IMR-90 (cell line): Measurements from ENCODE around the gene RABGGTA. TPM values are rescaled to one million over a fixed set of nuclear protein-coding genes. Genes with fewer than 3 reads are reported as not detected.

Source experiments
- ATAC-seq: fragments of 200-7000 bp; cut with Tn5 transposase; 2 replicates; pipeline ENCODE4 v1.9.1; 2020; ENCODE audit warnings: low read depth, mild to moderate bottlenecking, moderate library complexity
- BruUV-seq: library from RNA; stranded (reverse); fragments of 400-500 nt; replicated peaks from 2 replicates; lab custom pipeline; 2021; lab: Mats Ljungman, UMichigan
- CTCF ChIA-PET: fragments of 300-600 bp; formaldehyde crosslinking; extraction: SDS; loops from one replicate; lab custom pipeline; 2021; ENCODE audit warnings: antibody characterized with exemption; lab: Yijun Ruan, JAX
- POLR2A ChIA-PET: fragments of 300-600 bp; sonication (Branson Sonifier 250); formaldehyde crosslinking; loops from one replicate; lab custom pipeline; 2022; ENCODE audit warnings: antibody characterized with exemption; ENCODE audit not compliant: unreplicated experiment; lab: Charles Lee
- DNase-seq: peaks from one replicate; pipeline ENCODE4 v3.0.0; 2013
- H2AFZ ChIP-seq: replicated peaks from 2 replicates; pipeline ENCODE3; 2013; ENCODE audit warnings: low read length, mild to moderate bottlenecking; ENCODE audit not compliant: poor library complexity
- H2AK5ac ChIP-seq: 2 replicates; pipeline ENCODE4 v1.6.1; 2013; ENCODE audit warnings: low read depth, low read length, inconsistent platforms
- H2AK9ac ChIP-seq: replicated peaks from 2 replicates; pipeline ENCODE3; 2013; ENCODE audit warnings: mild to moderate bottlenecking, low read depth, low read length, moderate library complexity; ENCODE audit not compliant: poor library complexity
- H2BK120ac ChIP-seq: 2 replicates; pipeline ENCODE4 v1.6.1; 2013; ENCODE audit warnings: low read depth, low read length, inconsistent platforms
- H2BK15ac ChIP-seq: 3 replicates; pipeline ENCODE4 v1.6.1; 2013; ENCODE audit warnings: low read depth, low read length, inconsistent platforms
- H2BK20ac ChIP-seq: 2 replicates; pipeline ENCODE4 v1.6.1; 2013; ENCODE audit warnings: low read depth, mild to moderate bottlenecking, inconsistent platforms, low read length, moderate library complexity
- H2BK5ac ChIP-seq: 2 replicates; pipeline ENCODE4 v1.6.1; 2013; ENCODE audit warnings: mild to moderate bottlenecking, low read depth, low read length, inconsistent platforms; ENCODE audit not compliant: poor library complexity, severe bottlenecking
- H3K14ac ChIP-seq: replicated peaks from 2 replicates; pipeline ENCODE4 v1.6.1; 2013; ENCODE audit warnings: low read depth, low read length, inconsistent platforms
- H3K18ac ChIP-seq: 2 replicates; pipeline ENCODE4 v1.6.1; 2013; ENCODE audit warnings: low read depth, low read length, control low read depth
- H3K23ac ChIP-seq: 2 replicates; pipeline ENCODE4 v1.6.1; 2013; ENCODE audit warnings: low read depth, low read length, inconsistent platforms
- H3K27ac ChIP-seq: 2 replicates; pipeline ENCODE4 v1.5.1; 2013; ENCODE audit warnings: mild to moderate bottlenecking, control low read depth, low read length; ENCODE audit not compliant: insufficient read depth
- H3K27me3 ChIP-seq: 2 replicates; pipeline ENCODE4 v1.6.1; 2013; ENCODE audit warnings: low read length; ENCODE audit not compliant: control insufficient read depth, insufficient read depth
- H3K36me3 ChIP-seq: 2 replicates; pipeline ENCODE4 v1.6.1; 2013; ENCODE audit warnings: low read length, mixed read lengths; ENCODE audit not compliant: control insufficient read depth, insufficient read depth
- H3K4ac ChIP-seq: 2 replicates; pipeline ENCODE4 v1.6.1; 2013; ENCODE audit warnings: low read depth, low read length, inconsistent platforms
- H3K4me1 ChIP-seq: 2 replicates; pipeline ENCODE4 v1.6.1; 2013; ENCODE audit warnings: low read length, mixed read lengths; ENCODE audit not compliant: control insufficient read depth, insufficient read depth
- H3K4me2 ChIP-seq: 2 replicates; pipeline ENCODE4 v1.6.1; 2013; ENCODE audit warnings: low read depth, mild to moderate bottlenecking, control low read depth, low read length, moderate library complexity
- H3K4me3 ChIP-seq: 2 replicates; pipeline ENCODE4 v1.5.1; 2013; ENCODE audit warnings: low read depth, mild to moderate bottlenecking, control low read depth, low read length, moderate library complexity; ENCODE audit not compliant: insufficient read depth
- H3K56ac ChIP-seq: 2 replicates; pipeline ENCODE4 v1.6.1; 2013; ENCODE audit warnings: low read length, inconsistent platforms; ENCODE audit not compliant: insufficient read depth; ENCODE audit errors: extremely low read depth
- H3K79me1 ChIP-seq, 2 experiments: 2 replicates each; pipeline ENCODE4 v1.6.1; 2013; ENCODE audit warnings: low read length in 2 of 2, inconsistent platforms in 1 of 2, low read depth in 1 of 2
- H3K9ac ChIP-seq: 2 replicates; pipeline ENCODE4 v1.6.1; 2013; ENCODE audit warnings: low read depth, low read length, control low read depth
- H3K9me1 ChIP-seq: 2 replicates; pipeline ENCODE4 v1.6.1; 2013; ENCODE audit warnings: low read length, inconsistent platforms; ENCODE audit not compliant: insufficient read depth
- H3K9me3 ChIP-seq: 2 replicates; pipeline ENCODE4 v1.6.1; 2013; ENCODE audit warnings: low read length; ENCODE audit not compliant: control insufficient read depth, insufficient read depth
- H4K20me1 ChIP-seq: 2 replicates; pipeline ENCODE4 v1.6.1; 2013; ENCODE audit warnings: low read length, inconsistent platforms; ENCODE audit not compliant: insufficient read depth
- H4K5ac ChIP-seq: 2 replicates; pipeline ENCODE4 v1.6.1; 2013; ENCODE audit warnings: mild to moderate bottlenecking, low read depth, low read length, control low read depth
- H4K8ac ChIP-seq, 2 experiments: 2 replicates each; pipeline ENCODE4 v1.6.1; 2013; ENCODE audit warnings: low read depth in 2 of 2, low read length in 2 of 2, control low read depth in 1 of 2, inconsistent platforms in 1 of 2
- H4K91ac ChIP-seq: 2 replicates; pipeline ENCODE4 v1.6.1; 2013; ENCODE audit warnings: low read depth, low read length, inconsistent platforms; ENCODE audit not compliant: insufficient read depth
- CEBPB ChIP-seq: IDR thresholded peaks from 2 replicates; pipeline ENCODE4 v1.6.1; 2012; ENCODE audit warnings: low read depth, low read length, improper control_type of control experiment
- CHD1 ChIP-seq: IDR thresholded peaks from 2 replicates; pipeline ENCODE4 v1.6.1; 2012; ENCODE audit warnings: low read depth, low read length, improper control_type of control experiment
- MAFK ChIP-seq: IDR thresholded peaks from 2 replicates; pipeline ENCODE4 v1.6.1; 2012; ENCODE audit warnings: low read depth, low read length, improper control_type of control experiment
- MAZ ChIP-seq: IDR thresholded peaks from 2 replicates; pipeline ENCODE4 v1.6.1; 2012; ENCODE audit warnings: low read depth, mild to moderate bottlenecking, low read length, improper control_type of control experiment, moderate library complexity, borderline replicate concordance
- MXI1 ChIP-seq: IDR thresholded peaks from 2 replicates; pipeline ENCODE4 v1.6.1; 2012; ENCODE audit warnings: low read depth, mild to moderate bottlenecking, low read length, moderate library complexity, borderline replicate concordance
- POLR2A ChIP-seq: IDR thresholded peaks from 2 replicates; pipeline ENCODE4 v1.6.1; 2012; ENCODE audit warnings: mild to moderate bottlenecking, low read depth, low read length
- RAD21 ChIP-seq: IDR thresholded peaks from 2 replicates; pipeline ENCODE4 v1.6.1; 2012; ENCODE audit warnings: low read length, improper control_type of control experiment
- RFX5 ChIP-seq: IDR thresholded peaks from 2 replicates; pipeline ENCODE4 v1.8.0; 2012; ENCODE audit warnings: low read depth, mild to moderate bottlenecking, low read length, moderate library complexity
- SMC3 ChIP-seq: fragments of 150-350 bp; IDR thresholded peaks from 2 replicates; pipeline ENCODE4 v1.6.1; 2016; ENCODE audit warnings: low read depth, mild to moderate bottlenecking, antibody characterized with exemption, low read length, moderate library complexity
- WGBS, 2 experiments: methylation state at CpG; one replicate each; pipeline versions ENCODE4 v1.1.5 to v1.1.7; 2013; ENCODE audit warnings: missing lambda C conversion rate in 2 of 2; ENCODE audit not compliant: insufficient read length in 1 of 2; ENCODE audit errors: extremely low coverage in 2 of 2; 5-methylcytosine and 5-hydroxymethylcytosine counted together
- dilution Hi-C: fragments of 300-500 bp; cut with HindIII; formaldehyde crosslinking; loops from one replicate; pipeline ENCODE4 v1.14.3; 2018; ENCODE audit warnings: low sequenced_read_pairs; ENCODE audit not compliant: unreplicated experiment
- in situ Hi-C: fragments of 300-500 bp; cut with MboI; formaldehyde crosslinking; loops from 3 replicates; pipeline ENCODE4 v1.14.3; 2019; ENCODE audit warnings: low sequenced_read_pairs, inconsistent platforms, mixed read lengths
- intact Hi-C: fragments of 100-400 bp; cut with micrococcal nuclease; formaldehyde crosslinking; loops from 2 replicates; pipeline ENCODE4 v1.10.0; 2022
- polyA plus RNA-seq, 3 experiments: library from polyadenylated mRNA; depleted of rRNA; stranded (reverse); fragments of >200 nt; gene quantifications; 2 replicates each; pipeline ENCODE4 v1.2.3, GENCODE V29; 2012; ENCODE audit warnings: low replicate concordance in 1 of 3
- total RNA-seq: library from RNA; depleted of rRNA; stranded (reverse); fragments of >200 nt; gene quantifications from 2 replicates; pipeline ENCODE4 v1.2.3, GENCODE V29; 2012
- TF ChIP-seq, protein P1 (sequence below): fragments of 150-350 bp; IDR thresholded peaks from 2 replicates; pipeline ENCODE4 v1.6.1; 2016; ENCODE audit warnings: low read depth, mild to moderate bottlenecking, low read length, moderate library complexity, borderline replicate concordance
- TF ChIP-seq, protein P2 (sequence below): conservative IDR thresholded peaks from 2 replicates; pipeline ENCODE4 v1.5.1; 2012; ENCODE audit warnings: mild to moderate bottlenecking, low read depth, low read length, improper control_type of control experiment

The RABGGTA gene
- total and polyA plus RNA-seq, 2 of the 4 experiments (the other 2 are of a cell fraction), result 25.6 to 55.6 TPM

GRCh38 chr14:24247422-24247821, 24.0 kb downstream of the RABGGTA start:
- no peak overlapping the region for H2AK5ac ChIP-seq
- no peak overlapping the region for H3K4ac ChIP-seq
- POLR2A ChIA-PET, result no interaction called here
- CTCF ChIA-PET, result interaction anchor here (1.0 kb wide), 1 partner anchor 49 kb away, joined by 3 read pairs; no protein-coding TSS in a partner anchor
- H3K4me2 ChIP-seq, result no peak overlapping the region
- intact Hi-C loops (no loop called here), in situ Hi-C loops (no loop called here), dilution Hi-C loops (no loop called here)
- H4K20me1 ChIP-seq, result no peaks in the 10 kb centered on the region; the same call in 1 of the 2 replicates
- H3K36me3 ChIP-seq, result no peaks in the 10 kb centered on the region
- no peak overlapping the region for H4K91ac ChIP-seq
- no peak overlapping the region for H2BK15ac ChIP-seq
- TF ChIP-seq, protein P1, sequence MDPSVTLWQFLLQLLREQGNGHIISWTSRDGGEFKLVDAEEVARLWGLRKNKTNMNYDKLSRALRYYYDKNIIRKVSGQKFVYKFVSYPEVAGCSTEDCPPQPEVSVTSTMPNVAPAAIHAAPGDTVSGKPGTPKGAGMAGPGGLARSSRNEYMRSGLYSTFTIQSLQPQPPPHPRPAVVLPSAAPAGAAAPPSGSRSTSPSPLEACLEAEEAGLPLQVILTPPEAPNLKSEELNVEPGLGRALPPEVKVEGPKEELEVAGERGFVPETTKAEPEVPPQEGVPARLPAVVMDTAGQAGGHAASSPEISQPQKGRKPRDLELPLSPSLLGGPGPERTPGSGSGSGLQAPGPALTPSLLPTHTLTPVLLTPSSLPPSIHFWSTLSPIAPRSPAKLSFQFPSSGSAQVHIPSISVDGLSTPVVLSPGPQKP, result no peak
- TF ChIP-seq RAD21 (no peak), CHD1 (no peak), CEBPB (no peak), RFX5 (no peak), MXI1 (no peak), MAFK (no peak), MAZ (no peak), SMC3 (no peak), POLR2A (no peak)
- TF ChIP-seq, protein P2, sequence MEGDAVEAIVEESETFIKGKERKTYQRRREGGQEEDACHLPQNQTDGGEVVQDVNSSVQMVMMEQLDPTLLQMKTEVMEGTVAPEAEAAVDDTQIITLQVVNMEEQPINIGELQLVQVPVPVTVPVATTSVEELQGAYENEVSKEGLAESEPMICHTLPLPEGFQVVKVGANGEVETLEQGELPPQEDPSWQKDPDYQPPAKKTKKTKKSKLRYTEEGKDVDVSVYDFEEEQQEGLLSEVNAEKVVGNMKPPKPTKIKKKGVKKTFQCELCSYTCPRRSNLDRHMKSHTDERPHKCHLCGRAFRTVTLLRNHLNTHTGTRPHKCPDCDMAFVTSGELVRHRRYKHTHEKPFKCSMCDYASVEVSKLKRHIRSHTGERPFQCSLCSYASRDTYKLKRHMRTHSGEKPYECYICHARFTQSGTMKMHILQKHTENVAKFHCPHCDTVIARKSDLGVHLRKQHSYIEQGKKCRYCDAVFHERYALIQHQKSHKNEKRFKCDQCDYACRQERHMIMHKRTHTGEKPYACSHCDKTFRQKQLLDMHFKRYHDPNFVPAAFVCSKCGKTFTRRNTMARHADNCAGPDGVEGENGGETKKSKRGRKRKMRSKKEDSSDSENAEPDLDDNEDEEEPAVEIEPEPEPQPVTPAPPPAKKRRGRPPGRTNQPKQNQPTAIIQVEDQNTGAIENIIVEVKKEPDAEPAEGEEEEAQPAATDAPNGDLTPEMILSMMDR, result no peak
- no peak overlapping the region for H2BK120ac ChIP-seq
- H3K27ac ChIP-seq, result no peak overlapping the region
- H2BK5ac ChIP-seq, result no peak overlapping the region
- H3K27me3 ChIP-seq, result no peaks in the 10 kb centered on the region
- peaks cover 20% of the 10 kb centered on the region for H3K9me1 ChIP-seq
- no peak overlapping the region for H3K4me3 ChIP-seq
- no peak overlapping the region for H3K56ac ChIP-seq
- H4K5ac ChIP-seq, result no peak overlapping the region
- no peak overlapping the region for H3K9ac ChIP-seq
- H3K9me3 ChIP-seq, result no peaks in the 10 kb centered on the region
- no peak overlapping the region for H3K23ac ChIP-seq
- WGBS, 2 experiments, result 69% methylated on average over 2 of the region's 7 CpGs; no CpG with 5 or more reads in 1 of the 2 experiments
- H2BK20ac ChIP-seq, result no peak overlapping the region
- H4K8ac ChIP-seq, result no peak overlapping the region
- H3K4me1 ChIP-seq, result peaks cover 16% of the 10 kb centered on the region
- H3K14ac ChIP-seq, result no peak overlapping the region
- no TSS peak for BruUV-seq
- DNase-seq (no peak), ATAC-seq (no peak)
- no peak overlapping the region for H2AFZ ChIP-seq
- peaks cover 0 to 4% of the 10 kb centered on the region in 2 experiments; a peak in 2 of 4 replicates for H3K79me1 ChIP-seq
- no peak overlapping the region for H2AK9ac ChIP-seq
- no peak overlapping the region for H3K18ac ChIP-seq
